Hematopoietic multipotent progenitor cell treated with erythropoietin and hydrocortisone succinate and interleukin-3 and kit ligand, for 17 days (in vitro differentiated cells): ENCODE measurements around the gene EPHA2.
"Not testable (repeated sequence)": the region's sequence is repeated elsewhere in the genome, so short reads cannot be mapped to it uniquely, and the experiment has no call there.

Experiments
- DNase-seq: peaks from one replicate; pipeline ENCODE4 v3.0.0-alpha.2; 2015; ENCODE audit warnings: low spot score

EPHA2 gene

DNA sequence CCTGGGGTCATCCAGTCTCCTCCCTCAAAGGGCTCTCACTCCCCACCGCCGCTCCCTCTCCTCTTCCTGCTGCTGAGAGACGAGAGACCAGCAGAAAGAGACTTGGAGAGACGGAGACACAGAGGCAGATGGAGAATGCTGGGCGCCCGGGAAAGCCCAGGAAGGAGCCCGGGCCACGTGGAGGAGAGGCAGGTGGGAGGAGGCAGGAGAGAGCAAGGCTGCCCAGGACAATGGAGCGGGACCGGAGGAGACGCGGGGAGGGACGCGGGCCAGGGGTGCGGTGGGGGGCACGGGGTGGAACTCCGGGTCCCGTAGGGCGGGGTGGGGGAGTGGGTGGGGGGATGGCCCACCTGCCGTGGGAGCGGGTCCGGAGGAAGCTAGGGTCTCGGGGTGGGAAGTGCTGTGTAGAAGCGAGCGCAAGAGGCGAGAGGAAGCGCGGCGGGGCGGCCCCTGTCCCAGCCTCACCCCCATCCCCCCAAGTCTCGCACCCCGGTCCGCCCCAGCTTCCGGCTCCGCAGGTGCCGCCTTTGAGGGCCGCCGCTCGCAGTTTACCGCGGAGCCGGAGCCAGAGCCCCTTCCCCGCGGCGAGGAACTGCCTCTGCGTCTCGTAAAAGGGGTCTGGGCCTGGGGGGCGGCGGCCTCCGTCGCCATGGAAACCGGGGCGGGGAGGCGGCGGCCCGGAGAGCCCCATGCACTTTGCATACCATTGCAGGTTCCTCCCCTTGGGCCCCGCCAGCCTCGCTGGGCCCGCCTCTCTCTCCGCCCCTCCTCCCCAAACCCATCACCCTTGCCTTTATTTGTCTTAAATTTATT lies 11.7 kb upstream of the EPHA2 start:
- DNase-seq = no peak

DNA sequence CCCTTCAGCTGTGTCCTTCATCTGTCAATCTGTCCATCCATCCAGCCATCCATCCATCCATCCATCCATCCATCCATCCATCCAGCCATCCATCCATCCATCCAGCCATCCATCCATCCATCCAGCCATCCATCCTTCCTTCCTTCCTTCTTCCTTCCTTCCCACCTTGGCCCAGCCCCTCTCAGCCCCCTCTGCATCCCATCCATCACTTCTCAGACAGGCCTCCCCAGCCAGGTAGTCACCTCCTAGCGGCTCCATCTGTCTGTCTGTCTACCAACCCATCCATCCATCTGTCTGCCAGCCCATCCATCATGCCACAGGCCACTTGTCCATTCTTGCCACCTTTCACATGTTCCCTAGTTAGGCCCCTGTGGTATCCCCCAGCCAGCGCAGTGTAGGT lies 10.2 kb upstream of the EPHA2 start:
- no peak for DNase-seq

DNA sequence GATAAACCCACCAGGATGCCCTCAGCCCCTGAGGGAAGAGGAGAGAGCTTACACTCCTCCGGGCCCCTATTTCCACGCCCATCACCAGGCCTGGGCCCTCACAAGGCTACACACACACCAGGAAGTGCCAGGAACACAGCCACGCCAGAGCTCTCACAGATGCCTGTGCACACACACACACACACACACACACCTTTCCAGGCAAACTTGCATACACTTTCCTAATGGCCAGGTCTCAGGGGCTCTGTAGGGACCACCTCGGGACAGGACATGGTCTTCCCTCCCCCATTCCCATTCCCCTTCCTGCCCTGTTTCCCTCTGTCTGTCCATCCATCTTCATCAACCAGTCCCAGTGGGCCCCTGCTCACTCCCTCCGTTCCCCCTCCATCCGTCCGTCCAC lies 9.7 kb upstream of the EPHA2 start:
- DNase-seq = no peak

DNA sequence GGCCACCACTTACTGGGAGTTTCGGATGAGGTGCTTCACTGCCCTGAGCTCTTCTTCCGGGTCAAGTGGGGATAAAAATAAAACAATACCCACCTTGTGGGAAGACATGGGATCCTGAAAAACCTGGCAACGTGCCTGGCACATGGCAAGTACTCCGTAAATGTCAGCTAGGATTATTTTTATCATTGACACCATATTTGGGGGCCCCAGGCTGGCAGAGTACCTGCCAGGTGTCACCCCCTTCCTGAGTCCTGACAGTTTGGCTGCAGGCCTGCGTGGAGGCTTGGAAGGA lies 9.2 kb upstream of the EPHA2 start:
- no peak for DNase-seq

DNA sequence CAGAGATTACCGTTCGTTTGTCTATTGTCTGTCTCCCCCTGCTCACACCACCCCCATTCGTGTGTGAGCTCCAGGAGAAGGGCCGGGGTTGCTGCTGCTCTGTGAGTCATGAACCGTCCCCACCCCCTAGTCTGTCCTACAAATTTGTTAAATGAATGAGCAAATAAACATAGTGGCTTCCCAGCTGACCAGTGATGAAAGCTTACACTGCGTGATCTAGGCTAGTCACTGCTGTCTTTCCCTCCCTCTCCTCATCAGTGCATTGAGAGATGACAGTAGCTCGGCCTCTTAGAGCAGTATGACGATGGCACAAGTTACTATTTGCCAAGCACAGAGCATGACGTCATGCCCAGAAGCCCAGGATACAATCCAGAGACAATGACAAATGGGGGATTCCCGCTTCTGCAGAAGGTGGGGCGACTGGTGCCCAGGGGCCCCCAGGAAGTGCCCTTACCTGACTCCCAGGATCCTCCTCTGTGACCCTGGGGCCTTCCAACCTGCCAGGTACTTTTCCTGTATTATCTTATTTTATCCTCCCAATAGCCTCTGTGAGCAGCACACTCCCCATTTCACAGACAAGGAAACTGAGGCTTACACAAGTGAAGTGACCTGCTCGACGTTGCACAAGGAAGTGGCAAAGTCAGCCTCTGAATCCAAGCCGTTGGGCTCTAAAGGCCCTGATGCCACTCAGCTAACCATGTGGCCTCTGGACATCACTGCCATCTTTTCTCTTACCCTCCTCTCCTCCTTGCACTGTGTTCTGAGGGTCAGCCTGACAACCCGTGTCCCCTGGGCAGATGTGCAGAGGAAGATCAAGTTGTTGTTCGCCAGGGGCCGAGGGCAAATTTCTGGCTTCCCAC lies 8.6 kb upstream of the EPHA2 start:
- no peak for DNase-seq

DNA sequence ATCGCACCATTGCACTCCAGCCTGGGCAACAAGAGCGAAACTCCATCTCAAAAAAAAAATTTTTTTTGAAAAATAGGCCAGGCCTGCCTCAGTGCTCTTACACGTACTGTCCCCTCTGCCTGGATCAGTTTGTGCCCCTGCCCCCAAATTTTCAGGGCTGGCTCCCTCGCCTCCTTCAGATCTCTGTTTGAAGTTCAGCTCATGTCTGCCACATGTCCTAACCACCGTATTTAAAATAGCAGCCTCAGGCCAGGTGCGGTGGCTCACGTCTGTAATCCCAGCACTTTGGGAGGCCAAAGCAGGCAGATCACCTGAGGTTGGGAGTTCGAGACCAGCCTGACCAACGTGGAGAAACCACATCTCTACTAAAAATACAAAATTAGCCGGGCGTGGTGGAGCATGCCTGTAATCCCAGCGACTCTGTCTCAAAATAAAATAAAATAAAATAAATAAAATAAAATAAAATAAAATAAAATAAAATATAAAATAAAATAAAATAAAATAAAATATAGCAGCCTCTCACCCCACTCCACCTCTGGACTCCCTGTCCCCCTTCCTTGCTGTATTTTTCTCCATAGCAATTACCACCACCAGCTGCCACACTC lies 7.8 kb upstream of the EPHA2 start:
- DNase-seq = not testable (repeated sequence)

DNA sequence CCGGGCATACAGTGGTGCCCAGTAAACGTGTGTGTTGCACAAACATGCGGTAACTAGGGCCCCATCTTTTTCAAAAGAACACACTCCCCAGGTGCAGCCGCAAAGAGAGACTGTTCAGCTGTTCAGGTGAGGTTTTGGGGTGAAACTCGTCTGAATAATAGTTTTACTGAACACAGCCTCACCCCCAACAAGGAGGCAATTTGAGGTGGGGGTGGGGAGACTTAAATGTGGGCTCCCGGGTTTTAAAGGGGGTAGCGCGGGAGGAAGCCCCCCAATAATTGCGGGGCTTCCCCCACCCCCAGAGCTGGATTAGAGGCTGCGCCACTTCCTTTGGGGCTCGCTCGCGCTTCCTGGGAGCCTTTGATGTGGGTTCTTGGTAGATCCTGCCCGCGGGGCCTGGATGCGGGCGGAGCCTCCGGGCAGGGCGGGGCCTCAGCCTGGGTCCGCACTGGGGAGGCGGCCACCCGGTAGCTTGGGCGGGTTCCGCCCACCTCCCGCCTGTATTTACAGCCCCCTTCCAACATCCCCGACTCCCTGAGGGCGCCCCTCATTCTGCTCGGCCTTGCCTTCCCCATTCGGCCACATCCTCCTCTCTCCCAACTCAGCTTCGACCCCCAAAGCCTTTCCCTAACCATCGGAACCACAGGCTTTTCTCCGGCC lies 6.4 kb upstream of the EPHA2 start:
- no peak for DNase-seq

DNA sequence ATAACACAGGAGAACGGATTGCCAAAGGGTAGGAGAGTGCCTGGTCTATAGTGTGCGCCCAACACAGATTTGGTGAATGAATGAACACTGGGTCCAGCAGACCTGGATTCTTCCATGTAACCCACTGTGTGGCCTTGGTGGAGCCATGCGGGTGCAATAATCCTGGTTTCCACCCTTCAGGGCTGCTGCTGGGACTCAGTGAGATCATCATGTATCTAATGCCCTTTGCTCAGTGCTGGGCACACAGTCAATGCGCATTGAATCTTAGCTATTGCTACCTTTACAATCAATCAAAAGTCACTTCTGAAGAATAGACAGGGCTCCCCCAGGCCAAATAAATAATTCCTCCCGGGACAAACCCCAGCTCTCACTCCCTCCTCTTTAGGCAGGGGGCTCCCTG lies 5.8 kb upstream of the EPHA2 start:
- no peak for DNase-seq

DNA sequence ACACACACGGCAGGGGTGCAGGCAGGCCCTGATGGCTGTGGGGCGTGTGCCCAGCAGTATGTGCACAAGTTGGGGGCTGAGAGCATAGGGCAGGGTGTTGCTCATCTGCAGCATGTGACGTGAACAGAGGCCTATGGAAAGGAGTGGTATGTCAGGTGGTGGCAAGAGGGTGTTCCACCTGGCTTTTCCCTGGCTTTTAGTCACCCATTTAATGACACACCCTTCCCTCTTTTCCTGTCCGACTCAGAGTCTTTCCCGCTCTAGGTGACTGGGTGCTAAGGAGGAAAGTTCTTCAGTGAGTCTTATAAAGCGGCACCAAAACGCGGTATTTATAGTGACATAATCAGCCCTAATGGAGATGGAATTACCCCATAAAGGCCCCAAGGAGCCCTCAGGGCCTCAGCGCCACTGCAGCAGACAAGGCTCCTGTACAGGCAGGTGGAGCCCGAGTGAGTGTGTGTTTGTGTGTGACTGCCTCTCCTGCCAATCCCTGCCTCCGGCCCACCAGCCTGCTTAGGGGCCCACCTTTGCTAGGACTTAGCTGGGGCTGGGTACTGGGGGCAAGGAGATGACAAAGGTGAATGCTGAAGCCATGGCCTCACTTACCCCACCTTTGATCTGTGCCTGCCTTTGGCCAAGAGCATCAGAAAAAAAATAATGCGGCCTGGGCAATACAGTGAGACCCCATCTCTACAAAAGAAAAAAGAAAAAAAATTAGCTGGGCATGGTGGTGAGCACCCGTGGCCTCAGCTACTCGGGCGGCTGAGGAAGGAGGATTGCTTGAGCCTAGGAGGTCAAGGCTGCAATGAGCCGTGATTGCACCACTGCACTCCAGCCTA lies 3.3 kb upstream of the EPHA2 start:
- DNase-seq = no peak

DNA sequence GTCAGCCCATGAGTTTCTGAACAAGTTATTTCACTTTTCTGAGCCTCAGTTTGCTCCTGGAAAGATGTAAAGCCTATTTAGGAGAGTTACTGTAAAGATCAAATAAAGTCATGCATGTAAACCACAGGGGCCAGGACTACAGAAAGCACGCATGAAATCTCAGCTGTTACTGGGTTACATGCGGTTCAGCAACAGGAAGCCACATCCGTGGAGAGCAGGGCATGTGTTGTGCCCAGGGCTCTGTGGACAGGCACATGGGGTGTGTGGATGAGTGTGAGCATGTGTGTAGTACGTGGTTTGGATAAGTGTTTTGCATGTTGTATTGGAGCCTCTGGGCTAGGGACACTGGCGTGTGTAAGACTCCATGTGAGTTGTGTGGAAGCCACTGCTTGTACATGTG lies 2.2 kb upstream of the EPHA2 start:
- DNase-seq = no peak

DNA sequence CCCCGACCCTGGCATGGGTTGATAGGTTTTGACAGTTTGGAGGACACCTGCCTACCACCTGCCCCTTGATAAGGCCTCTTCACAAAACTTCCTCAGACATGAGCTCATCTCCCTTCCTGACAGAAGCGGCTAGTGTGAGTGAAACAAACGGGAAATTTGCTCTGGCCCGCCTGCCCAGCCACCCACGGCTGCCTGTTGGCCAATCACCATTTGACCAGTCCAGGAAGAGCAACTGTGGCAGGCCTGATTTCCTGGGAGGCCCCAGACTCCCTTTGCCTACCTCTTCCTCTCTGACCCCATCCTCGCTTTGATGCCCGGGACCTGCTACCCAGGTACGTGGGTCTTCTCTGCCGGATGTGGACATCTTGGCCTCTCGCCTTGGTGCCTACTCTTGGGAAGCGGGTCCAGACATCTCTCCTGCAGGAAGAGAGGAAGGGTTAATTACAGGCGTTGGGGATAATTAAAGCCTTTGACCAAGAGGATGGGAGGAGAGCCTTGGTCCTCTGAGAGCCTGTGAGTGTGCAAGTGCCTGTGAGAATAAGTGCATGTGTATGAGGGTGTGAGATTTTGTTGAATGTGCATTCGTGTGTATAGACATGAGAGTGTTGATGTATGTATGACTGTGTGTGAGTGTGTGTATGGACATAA lies 1.1 kb upstream of the EPHA2 start:
- DNase-seq = no peak

DNA sequence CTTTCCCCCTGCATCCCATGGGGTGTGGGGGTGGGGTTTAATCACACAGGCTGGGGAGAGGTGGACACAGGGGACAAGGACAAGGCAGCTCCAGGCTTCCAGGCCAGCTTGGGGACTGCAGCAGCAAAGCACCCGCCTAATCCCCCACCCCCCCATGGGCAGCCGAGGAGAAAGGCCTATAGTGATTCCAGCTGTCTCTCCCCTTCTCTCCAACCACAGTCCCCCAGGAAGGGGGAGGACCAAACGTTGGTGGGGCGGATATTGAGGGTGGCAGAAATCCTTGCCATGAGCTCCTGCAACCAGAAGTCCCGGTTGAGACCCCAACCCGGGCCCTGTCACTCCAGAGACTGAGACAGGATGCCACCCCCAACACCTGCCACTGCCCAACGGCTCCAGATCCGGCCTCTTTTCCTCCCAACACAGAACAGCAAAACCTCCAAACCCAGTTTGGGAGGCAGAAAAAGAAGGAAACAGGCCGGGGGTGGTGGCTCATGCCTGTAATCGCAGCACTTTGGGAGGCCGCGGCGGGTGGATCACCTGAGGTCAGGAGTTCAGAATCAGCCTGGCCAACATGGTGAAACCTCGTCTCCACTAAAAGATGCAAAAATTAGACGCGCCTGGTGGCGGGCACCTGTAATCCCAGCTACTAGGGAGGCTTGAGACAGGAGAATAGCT lies 1.7 kb downstream of the EPHA2 start:
- DNase-seq = no peak

DNA sequence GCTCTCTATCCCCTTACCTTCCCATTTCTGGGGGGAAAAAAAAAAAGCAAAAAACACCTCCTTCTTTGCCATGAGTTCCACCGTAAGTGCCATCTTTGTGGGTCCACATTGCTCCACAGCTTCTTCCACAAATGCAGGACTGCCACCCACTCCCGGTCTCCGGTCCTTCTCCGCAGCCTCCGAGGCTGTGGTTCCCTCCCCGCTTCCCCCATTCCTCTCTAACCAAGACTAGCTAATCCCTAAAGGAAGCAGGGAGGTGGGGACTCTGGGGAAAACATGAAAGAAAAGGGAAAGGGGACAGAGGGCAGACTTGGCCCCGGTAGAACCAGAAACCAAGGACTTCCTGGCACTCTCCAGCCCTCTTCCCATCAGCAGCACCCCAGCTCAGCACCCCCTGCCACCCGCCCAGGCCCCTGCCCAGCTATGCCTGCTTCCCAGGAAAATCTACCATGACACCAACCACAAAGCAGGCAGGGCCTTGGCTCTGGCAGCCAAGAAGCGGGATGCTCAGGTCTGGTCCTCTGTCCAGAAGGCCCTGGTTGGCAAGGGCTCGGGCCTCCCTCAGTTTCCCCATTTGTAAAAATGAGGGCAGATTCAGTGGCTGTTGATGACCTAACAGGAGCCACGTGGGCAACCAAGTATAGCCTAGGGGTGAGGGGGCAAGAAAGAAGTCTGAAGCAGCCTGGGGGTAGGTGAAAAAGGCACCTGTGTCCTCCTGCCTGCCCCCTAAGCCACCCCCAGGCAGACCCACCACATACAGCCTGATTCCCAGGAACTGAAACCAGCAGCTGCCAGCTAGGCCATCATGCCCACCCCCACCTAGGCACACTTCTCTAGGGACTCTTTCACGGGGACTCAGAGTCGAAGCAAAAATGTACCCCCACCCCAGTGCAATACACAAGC lies 2.5 kb downstream of the EPHA2 start:
- no peak for DNase-seq

DNA sequence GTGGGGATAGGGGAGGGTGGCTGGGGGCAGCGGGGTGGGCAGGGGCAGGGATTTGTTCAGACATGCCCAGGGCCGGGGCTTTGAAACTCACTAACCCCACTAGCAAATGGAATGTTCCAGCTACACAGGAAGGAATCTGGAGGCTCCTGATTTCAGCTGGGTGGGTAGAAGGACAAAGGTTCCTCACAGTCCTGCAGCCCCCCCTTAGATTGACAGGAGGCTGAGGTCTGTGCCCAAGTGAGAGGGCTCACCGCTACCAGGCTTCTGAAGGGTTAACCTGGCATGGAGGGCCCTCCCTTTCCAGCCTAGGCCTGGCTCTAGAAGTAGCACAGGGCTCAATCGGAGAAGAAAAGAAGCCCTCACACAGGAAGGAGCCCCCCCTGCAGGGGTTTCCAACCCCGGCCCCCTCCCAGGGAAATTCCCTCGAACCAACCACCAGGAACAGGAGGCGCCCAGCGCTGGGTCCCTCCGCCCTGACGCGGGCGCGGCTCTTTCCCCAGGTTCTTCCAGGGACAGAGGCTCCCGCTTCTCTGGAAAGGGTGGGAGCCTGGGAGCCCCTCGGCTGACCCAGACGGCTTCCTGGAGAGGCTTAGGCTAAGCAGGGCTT lies 3.3 kb downstream of the EPHA2 start:
- DNase-seq = no peak

DNA sequence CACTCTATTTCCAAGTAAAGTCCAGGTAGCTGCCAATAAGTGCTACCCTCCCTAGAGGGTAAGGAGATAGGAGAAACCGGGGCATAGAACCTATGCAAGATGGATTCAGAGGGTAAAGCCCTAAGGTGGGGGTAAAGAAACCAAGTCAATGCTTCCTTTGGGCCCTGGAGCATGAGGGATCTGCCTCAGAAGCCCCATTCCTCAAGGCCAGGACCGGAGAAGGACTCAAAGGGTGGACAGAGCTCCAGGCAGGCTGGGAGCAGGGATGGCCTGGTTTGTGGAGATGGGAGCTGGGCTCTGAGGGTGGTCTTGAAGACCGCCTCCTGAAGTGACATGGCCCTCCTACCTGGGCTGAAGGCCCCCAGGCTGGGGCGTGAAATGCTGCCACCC lies 3.9 kb downstream of the EPHA2 start:
- no peak for DNase-seq

DNA sequence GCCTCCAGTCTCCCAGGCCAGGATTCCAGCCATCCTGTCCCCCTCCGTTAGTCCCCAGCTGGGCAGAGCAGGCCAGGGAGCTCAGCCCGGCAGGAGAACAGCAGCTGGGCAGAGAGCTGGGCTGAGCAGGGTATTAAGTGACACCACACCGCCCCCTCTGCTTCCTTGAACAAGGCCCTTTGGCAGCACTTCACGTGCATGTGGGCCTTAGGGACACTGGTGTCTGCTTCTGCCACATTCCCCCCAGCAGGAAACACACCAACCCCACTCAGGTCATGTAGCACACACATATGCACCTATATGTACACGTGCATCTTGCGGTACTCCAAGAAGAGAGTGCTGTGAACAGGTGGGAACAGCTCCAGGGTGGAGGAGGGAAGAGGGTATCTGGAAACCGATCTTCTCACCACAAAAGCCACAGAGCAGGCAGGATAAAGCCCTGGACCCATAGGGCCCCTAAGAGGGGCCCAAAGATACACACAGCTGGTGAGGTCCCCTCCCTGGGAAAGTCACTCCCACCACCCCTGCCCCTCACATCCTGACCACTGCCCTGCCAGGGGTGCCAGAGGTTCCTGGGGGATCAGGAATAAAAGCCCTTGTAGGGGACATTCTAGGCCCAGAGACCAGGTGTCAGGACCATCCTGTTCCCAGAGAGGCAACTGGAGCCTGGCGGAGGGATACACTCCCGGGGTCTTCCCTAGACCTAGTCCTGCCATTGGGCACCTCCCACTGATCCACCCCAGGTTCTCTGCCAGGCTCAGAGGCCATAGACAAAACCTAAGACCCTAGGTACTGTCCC lies 4.5 kb downstream of the EPHA2 start:
- no peak for DNase-seq

DNA sequence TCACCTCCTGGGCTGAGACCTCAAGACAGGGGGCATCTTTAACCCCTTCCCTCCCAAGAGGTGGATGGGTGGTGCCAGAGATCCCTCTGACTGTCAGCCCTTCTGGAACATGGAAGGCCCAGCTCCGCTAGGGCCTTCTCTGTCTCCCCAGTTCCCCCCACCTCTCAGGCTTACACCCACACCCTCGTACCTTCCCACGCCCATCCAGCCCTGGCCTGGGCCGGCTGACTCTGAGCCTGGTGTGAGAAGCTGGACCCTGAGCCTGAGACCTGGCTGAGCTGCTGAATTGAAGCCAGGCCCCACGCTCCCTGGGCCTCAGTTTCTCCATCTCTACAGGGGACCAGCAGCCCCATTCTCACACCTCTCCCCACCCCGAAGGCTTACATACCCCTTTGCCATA lies 5.4 kb downstream of the EPHA2 start:
- no peak for DNase-seq

DNA sequence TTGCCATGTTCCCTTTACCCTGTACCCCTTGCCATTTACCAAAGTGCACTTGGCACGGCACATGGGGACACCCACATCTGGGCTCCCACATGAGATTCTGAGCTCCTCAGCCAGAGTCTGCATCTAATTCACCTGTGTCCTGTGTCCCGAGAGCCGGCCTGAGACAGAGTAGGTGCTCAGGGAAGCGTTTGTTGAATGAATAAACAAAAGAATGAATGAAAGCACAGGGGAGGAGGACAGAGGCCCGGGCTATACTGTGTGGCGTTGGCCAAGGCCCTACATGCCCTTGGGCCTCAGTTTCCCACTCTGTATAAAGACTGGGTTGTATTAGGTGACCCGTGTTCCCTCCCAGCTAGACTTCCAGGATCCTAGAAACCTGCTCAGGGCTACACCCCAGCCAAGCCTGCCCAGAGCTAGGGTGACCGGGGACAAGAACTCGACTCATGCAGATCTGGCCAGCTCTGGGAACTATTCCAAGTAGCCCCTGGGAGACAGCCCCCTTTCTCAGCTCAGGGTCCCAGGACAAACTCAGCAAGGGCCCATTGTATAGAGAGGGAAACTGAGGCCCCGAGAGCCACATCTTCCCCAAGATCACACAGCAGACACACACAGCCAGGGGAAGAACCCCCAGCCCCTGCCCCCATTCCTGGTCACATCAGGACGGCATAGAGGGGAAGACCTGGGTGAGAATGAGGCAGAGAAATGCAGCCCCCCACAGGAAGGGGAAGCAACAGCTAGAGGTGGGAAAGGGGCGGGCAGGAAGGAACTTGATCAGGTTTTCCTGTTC lies 6.0 kb downstream of the EPHA2 start:
- no peak for DNase-seq
